Gastrocnemius medialis (tissue), 4 donors: ENCODE measurements around the gene BTLA.

ENCODE experiments used
- CTCF ChIP-seq, 5 experiments: fragments of 450-650 bp in 3 of 5; fragments of 200-600 bp in 2 of 5; sonication (generic) in 2 of 5; IDR thresholded peaks in 4 of 5; conservative IDR thresholded peaks in 1 of 5; 1 replicate in 4 of 5; 2 replicates in 1 of 5; pipeline ENCODE4 v1.5.1; 2016 to 2019; ENCODE audit warnings: antibody characterized with exemption in 5 of 5, mild to moderate bottlenecking in 3 of 5, moderate library complexity in 3 of 5
- POLR2A ChIP-seq, 2 donors: fragments of 450-650 bp; IDR thresholded peaks; one replicate each; pipeline ENCODE4 v1.6.1; 2017; ENCODE audit warnings: antibody characterized with exemption in 2 of 2, mild to moderate bottlenecking in 2 of 2, moderate library complexity in 2 of 2

- TF ChIP-seq CTCF (IDR thresholded peaks at IDR 0.05 in 4 of 5, conservative IDR thresholded peaks at IDR 0.05 in 1 of 5) (no peak), POLR2A (IDR thresholded peaks at IDR 0.05) (no peak)
Observed at GRCh38 chr3:112489674-112490479, 9.4 kb downstream of the BTLA start.
